Osteocyte (in vitro differentiated cells): ENCODE measurements around the gene PLAAT5. TPM values are rescaled to one million over a fixed set of nuclear protein-coding genes. Genes with fewer than 3 reads are reported as not detected.

Experiments
- DNase-seq: peaks from one replicate; pipeline ENCODE4 v3.0.0; 2021; ENCODE audit warnings: mixed read lengths; ENCODE audit not compliant: unreplicated experiment; ENCODE audit errors: extremely low spot score
- H3K27ac Mint-ChIP-seq: one replicate; pipeline ENCODE4 v1.8.0; 2021; ENCODE audit warnings: mild to moderate bottlenecking, mixed read lengths; ENCODE audit not compliant: unreplicated experiment
- H3K27me3 Mint-ChIP-seq: one replicate; pipeline ENCODE4 v1.8.0; 2021; ENCODE audit warnings: mixed read lengths; ENCODE audit not compliant: unreplicated experiment
- H3K36me3 Mint-ChIP-seq: one replicate; pipeline ENCODE4 v1.8.0; 2021; ENCODE audit warnings: mixed read lengths; ENCODE audit not compliant: unreplicated experiment
- H3K4me1 Mint-ChIP-seq: one replicate; pipeline ENCODE4 v1.8.0; 2021; ENCODE audit warnings: mixed read lengths; ENCODE audit not compliant: unreplicated experiment
- H3K4me3 Mint-ChIP-seq: one replicate; pipeline ENCODE4 v1.8.0; 2021; ENCODE audit warnings: mild to moderate bottlenecking, moderate library complexity, mixed read lengths; ENCODE audit not compliant: unreplicated experiment
- H3K9me3 Mint-ChIP-seq: one replicate; pipeline ENCODE4 v1.8.0; 2021; ENCODE audit warnings: mixed read lengths; ENCODE audit not compliant: unreplicated experiment
- CTCF ChIP-seq: fragments of 200-600 bp; sonication (generic); IDR thresholded peaks from 2 replicates; pipeline ENCODE4 v1.5.0; 2021; ENCODE audit warnings: antibody characterized with exemption, mild to moderate bottlenecking, moderate library complexity
- total RNA-seq: library from RNA; stranded (reverse); gene quantifications from 2 replicates; pipeline ENCODE4 v1.2.1, GENCODE V29; 2021

The PLAAT5 gene
- total RNA-seq, 1 donor from 2014 or later = not detected

DNA sequence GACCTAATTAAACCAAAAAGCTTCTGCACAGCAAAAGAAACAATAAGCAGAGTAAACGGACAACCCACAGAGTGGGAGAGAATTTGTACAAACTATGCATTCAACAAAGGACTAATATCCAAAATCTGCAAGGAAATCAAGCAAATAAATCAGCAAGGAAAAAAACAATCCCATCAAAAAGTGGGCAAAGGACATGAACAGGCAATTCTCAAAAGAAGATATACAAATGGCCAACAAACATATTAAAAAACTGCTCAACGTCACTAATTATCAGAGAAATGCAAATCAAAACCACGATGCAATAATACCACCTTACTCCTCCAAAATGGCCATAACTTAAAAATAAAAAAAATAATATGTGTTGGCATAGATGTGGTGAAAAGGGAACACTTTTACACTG, 5.2 kb downstream of the PLAAT5 start:
- no peak overlapping the region for H3K4me3 Mint-ChIP-seq
- H3K4me1 Mint-ChIP-seq = peaks cover 2% of the 10 kb centered on the region
- H3K27me3 Mint-ChIP-seq = peaks cover 70% of the 10 kb centered on the region
- TF ChIP-seq CTCF = no peak
- no peak overlapping the region for H3K27ac Mint-ChIP-seq
- no peak for DNase-seq
- H3K9me3 Mint-ChIP-seq = peaks cover 16% of the 10 kb centered on the region
- peaks cover 5% of the 10 kb centered on the region for H3K36me3 Mint-ChIP-seq

GRCh38 chr11:63480039-63480438, 10.9 kb downstream of the PLAAT5 start:
- H3K36me3 Mint-ChIP-seq = peaks cover 3% of the 10 kb centered on the region
- peaks cover 19% of the 10 kb centered on the region for H3K9me3 Mint-ChIP-seq
- no peak for TF ChIP-seq CTCF
- no peak overlapping the region for H3K27ac Mint-ChIP-seq
- no peaks in the 10 kb centered on the region for H3K4me1 Mint-ChIP-seq
- DNase-seq = no peak
- H3K4me3 Mint-ChIP-seq = no peak overlapping the region
- peaks cover 42% of the 10 kb centered on the region for H3K27me3 Mint-ChIP-seq

DNA sequence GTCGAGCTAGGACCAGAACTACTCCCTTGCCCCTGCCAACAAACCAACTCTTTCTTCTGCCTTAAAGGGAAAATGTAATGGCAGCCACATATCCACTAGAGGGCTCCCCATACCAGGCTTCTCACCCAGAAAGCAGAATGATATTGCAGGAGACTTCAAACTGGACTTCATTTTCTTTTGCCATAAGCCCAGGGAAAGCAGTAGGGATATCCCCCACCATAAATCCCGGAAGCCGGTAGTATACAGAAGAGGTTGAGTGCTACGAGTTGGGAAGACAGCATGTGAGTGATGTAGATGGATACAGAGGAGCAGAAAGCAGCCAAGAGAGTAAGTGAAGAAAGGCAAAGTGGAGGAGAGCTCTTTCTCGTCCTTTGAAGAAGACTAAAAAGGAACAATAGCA, 12.1 kb downstream of the PLAAT5 start:
- TF ChIP-seq CTCF = peak; percentile 90
- Mint-ChIP-seq H3K4me1 (no peaks in the 10 kb centered on the region), H3K36me3 (no peaks in the 10 kb centered on the region), H3K27me3 (peaks cover 42% of the 10 kb centered on the region), H3K27ac (no peak overlapping the region), H3K4me3 (no peak overlapping the region), H3K9me3 (peaks cover 15% of the 10 kb centered on the region)
- DNase-seq = no peak

DNA sequence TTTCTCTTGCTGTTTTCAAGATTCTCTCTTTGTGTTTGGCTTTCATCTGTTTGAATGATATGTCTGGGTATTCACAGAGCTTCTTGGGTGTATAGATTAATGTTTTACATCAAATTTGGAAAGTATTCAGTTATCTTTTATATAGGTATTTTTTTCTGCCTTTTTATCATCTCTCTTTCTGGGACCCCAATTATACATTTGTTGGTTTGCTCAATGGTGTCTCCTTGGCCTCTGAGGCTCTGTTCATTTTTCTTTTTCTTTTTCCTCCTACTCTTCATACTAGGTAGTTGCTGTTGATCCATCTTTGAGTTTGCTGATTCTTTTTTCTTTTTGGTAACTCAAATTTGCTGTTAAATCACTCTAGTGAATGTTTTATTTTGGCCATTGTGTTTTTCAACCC, 14.3 kb downstream of the PLAAT5 start:
- Mint-ChIP-seq H3K36me3 (no peaks in the 10 kb centered on the region), H3K27me3 (peaks cover 27% of the 10 kb centered on the region), H3K4me1 (no peaks in the 10 kb centered on the region), H3K4me3 (no peak overlapping the region), H3K9me3 (peaks cover 16% of the 10 kb centered on the region), H3K27ac (no peak overlapping the region)
- no peak for DNase-seq
- no peak for TF ChIP-seq CTCF

- no peak for TF ChIP-seq CTCF
- no peak overlapping the region for H3K4me3 Mint-ChIP-seq
- no peaks in the 10 kb centered on the region for H3K36me3 Mint-ChIP-seq
- no peak overlapping the region for H3K27ac Mint-ChIP-seq
- peaks cover 21% of the 10 kb centered on the region for H3K9me3 Mint-ChIP-seq
- H3K4me1 Mint-ChIP-seq = no peaks in the 10 kb centered on the region
- peaks cover 35% of the 10 kb centered on the region for H3K27me3 Mint-ChIP-seq
- DNase-seq = no peak
Measured at GRCh38 chr11:63472372-63472771, 18.6 kb downstream of the PLAAT5 start.
